NCI-H187 treated with DMSO at 0.1 percent for 48 hours (cell line): ENCODE measurements around the gene GULP1.
A peak's percentile ranks its signal among the peaks of the same experiment; 100 is the strongest.

Experiments used
- DNase-seq: peaks from one replicate; lab custom pipeline; 2025; lab: John Stamatoyannopoulos, UW

Gene GULP1

DNA sequence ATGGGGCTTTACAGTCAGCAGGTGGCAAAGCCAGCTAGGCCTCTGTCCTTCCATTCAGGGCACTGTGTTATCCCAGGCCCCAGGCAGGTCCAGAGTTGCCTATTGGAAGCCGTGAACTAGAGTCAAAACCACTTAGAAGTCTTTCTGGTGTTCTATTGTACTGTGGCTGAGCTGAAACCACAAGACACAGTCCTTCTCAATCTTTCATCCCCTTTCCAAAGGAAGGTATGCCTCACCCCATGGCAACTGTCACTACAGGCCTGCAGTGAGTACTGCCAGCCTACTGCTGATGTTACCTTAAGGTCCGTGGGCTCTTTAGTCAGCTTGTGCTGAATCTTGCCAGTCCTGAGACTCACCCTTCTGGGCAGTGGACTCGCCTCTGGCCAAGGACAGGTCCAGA is 181.6 kb downstream of the GULP1 start:
- no peak for DNase-seq

DNA sequence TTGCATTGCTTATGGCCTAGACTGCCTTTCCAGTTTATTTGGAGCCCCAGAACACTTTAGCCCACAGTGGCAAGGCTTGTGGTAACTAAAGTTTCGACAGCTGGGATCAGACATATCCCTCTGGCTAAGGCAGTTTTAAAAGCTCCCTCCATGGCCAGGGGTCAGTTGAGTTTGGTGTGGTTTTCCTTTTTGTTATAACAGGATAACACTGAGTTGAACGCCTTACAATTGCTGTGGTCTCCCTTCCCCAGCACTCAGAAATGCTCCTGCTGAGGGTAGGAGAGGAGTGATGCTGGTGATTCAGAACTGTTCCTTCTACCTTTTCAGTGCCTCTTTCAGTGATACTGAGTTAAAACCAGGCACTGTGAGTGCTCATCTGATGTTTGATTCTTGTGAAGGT is 182.6 kb downstream of the GULP1 start:
- DNase-seq, result no peak

DNA sequence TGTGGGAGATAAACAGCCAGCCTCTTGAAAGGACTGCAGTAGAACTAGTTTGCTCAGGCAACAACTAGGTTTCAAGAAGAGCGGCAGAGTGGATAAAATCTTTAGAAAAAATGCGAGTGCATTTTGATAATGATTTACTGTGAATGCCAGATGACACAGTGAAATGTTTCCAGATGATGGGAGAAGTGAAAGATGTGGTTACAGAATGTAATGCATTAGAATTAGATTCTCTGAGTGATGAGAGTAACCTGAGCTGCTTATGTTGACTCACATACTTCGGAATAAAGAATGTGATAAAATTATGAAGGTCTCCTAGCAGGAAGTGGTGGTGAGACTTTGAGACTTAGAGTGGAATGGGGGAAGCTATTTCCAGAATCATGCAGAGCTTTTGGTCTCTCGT is 184.3 kb downstream of the GULP1 start:
- peak; percentile 10 for DNase-seq

- no peak for DNase-seq
Observed at GRCh38 chr2:188477564-188478103, 186.0 kb downstream of the GULP1 start.

- DNase-seq, result no peak
Observed at GRCh38 chr2:188478724-188479123, 187.1 kb downstream of the GULP1 start.

GRCh38 chr2:188481474-188481873 is 189.8 kb downstream of the GULP1 start:
- no peak for DNase-seq

- DNase-seq, result no peak
Observed at GRCh38 chr2:188485496-188485895, 193.8 kb downstream of the GULP1 start.

GRCh38 chr2:188492751-188493150 is 201.1 kb downstream of the GULP1 start:
- no peak for DNase-seq

DNA sequence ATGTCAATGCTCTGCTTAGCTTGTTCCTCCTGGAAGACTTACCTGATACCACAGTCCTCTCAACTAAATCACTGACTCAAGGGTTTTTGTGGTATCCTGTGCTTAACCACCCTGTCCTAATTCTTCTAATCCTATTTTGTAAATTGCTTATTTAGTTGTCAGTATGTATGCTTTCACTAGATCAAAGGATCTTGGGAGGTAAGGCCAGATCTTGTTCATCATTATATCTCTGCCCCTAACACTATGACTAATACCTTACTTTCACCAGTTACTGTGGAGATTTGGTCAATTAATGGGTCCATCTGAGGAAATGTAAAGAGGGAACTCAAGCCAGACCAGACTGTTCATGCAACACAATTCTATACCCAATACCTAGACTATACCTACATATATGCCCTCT is 203.2 kb downstream of the GULP1 start:
- DNase-seq, result no peak

- DNase-seq, result no peak
Observed at GRCh38 chr2:188495969-188496431, 204.3 kb downstream of the GULP1 start.

DNA sequence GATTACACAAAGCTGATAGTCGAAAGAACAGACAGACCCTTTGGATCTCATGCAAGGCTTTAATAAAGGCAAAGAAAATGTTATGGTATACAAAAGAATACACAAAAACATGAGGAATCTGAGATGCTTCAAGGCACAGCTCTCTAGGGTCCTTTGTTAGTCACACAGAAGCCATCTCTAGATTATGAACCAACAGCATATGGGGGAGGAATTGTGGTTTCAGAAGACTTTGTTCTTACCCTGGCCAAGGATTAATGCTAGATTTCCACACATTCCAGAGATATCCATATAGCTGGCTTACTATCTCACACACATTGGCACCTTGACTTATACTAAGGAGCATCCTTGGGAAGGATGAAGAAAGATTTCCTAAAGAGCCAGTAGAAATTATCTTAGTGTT is 206.1 kb downstream of the GULP1 start:
- no peak for DNase-seq

DNA sequence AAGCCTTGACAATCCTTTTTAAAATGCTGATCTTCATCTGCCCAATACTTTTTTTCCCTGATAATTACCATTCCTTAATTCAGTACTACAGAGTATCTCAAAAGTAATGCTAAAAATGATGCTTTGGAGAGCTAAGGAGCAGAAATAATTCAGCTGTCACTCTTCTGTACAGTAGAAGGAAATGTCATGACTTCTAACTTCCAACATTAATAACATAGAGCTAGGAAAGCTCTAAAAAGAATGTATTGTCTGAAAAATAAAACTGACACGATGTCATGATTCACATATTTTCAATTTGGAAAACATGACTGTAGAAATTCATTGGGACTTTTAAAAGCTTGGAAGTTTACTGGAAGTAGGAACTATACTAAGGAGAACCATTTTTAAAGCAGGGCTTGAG is 212.3 kb downstream of the GULP1 start:
- no peak for DNase-seq

- DNase-seq, result no peak
Observed at GRCh38 chr2:188506843-188507242, 215.2 kb downstream of the GULP1 start.

DNA sequence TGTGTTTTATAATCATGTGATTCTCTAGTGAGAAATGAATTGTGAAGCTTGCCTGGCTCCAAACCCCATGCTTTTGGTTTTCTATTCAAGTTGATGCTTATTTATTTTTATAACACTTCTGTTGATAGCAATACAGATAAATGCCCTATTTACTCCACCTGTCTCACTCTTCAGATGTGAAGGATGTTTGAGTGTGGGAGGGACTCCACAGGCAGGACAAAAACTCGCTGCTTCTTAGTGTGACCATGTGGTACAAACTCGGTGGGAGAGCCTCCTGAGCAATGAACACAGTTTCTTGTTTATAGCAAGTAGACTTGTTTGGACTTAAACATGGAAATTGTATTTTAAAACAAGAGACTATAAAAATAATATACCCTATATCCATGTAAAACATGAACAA is 219.7 kb downstream of the GULP1 start:
- DNase-seq, result no peak

DNA sequence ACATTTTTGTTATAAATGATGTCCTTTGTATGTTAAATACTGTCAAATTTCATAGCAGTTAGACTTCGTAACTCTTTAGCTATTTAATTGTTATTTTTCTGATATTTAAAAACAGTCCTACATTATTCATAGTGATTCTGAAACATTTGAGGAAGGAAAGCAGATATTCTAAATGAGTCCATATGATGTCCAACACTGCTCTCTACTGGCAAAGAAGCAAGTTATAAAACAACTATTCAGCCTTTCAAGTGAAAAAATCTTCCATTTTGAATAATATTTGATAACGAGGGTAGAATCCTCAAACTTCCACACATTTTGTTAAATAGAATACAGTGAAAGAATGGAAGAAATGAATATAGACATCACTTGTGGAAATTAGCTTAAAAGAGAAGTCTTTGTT is 220.8 kb downstream of the GULP1 start:
- no peak for DNase-seq

DNA sequence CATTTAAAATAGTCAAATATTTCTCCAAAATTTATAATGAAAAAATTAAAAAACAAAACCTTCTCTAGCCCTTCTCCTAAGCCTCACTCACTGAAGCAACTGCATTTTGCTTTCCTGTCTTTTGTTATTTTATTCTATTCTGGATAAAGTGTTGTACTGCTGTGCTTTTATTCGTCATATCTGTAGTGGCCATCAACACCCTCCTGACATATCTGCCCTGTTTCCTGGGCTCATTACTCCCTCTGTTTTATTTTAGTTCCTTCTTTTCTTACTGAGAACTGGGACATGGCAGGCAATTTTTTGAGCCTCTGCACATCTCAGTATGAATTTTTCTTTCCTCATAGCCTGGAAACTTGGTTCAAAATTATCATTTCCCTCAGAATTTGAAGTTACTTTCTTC is 224.2 kb downstream of the GULP1 start:
- DNase-seq, result no peak

DNA sequence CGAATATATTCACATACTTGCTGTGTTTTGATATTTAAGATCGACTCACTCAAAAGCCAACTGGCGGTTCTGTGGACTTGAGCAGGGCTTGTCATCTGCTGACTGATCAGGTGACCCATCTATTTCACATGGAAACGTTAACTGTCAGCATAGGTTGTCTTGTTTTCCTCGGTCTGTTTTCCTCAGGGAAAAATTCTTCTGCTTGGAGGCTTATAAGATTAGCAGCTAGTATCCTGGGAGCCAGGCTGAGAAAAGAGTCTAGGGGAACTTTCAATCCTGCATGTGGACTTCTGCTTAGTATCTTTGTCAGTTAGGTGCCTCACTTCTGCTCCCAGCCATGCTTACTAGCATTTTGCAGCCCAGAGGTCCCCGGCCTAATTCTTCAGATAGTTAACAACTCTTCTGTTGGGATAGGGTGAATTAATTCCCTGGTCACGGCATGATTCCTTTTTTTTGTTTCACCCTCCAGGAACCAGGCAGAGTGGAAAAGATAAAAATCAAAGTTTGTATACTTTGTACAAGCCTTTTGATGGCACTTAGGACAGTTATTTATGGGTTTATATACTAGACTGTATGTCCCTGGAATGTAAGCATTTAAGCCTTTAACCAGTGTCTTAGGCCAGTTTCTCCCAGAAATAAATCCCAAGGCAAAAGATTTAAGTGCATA is 226.0 kb downstream of the GULP1 start:
- DNase-seq, result no peak

GRCh38 chr2:188518381-188518780 is 226.7 kb downstream of the GULP1 start:
- DNase-seq, result no peak

GRCh38 chr2:188519136-188519535 is 227.5 kb downstream of the GULP1 start:
- no peak for DNase-seq

DNA sequence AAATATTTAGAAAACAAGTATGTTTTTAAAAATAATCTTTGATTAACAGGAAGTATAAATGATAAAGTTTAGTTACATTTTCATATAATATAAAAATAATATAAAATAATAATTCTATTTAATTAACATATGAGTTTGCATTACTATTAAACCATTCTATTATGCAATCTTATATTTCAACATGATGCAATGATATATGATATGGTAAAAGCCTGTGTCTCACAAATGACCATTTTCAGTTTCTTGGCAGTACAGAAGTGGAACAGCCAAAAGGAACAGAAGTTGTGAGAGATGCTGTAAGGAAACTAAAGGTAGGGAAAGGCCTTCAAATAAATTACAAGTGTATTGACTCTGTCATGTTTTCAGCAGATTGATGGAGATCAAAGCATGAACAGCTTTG is 230.8 kb downstream of the GULP1 start:
- no peak for DNase-seq

GRCh38 chr2:188523919-188524318 is 232.2 kb downstream of the GULP1 start:
- no peak for DNase-seq

- no peak for DNase-seq
Observed at GRCh38 chr2:188524519-188525113, 232.9 kb downstream of the GULP1 start.

GRCh38 chr2:188526701-188527100 is 235.0 kb downstream of the GULP1 start:
- DNase-seq, result no peak

GRCh38 chr2:188527141-188527540 is 235.5 kb downstream of the GULP1 start:
- DNase-seq, result no peak
